C1 segment of cervical spinal cord (tissue), 14 donors: Measurements from ENCODE around the gene NFIA.
"Not testable (repeated sequence)": the region's sequence is repeated elsewhere in the genome, so short reads cannot be mapped to it uniquely, and the experiment has no call there.

Source experiments
- DNase-seq, 14 donors: peaks; one replicate each; lab custom pipeline; 2025; lab: John Stamatoyannopoulos, UW

NFIA gene

DNA sequence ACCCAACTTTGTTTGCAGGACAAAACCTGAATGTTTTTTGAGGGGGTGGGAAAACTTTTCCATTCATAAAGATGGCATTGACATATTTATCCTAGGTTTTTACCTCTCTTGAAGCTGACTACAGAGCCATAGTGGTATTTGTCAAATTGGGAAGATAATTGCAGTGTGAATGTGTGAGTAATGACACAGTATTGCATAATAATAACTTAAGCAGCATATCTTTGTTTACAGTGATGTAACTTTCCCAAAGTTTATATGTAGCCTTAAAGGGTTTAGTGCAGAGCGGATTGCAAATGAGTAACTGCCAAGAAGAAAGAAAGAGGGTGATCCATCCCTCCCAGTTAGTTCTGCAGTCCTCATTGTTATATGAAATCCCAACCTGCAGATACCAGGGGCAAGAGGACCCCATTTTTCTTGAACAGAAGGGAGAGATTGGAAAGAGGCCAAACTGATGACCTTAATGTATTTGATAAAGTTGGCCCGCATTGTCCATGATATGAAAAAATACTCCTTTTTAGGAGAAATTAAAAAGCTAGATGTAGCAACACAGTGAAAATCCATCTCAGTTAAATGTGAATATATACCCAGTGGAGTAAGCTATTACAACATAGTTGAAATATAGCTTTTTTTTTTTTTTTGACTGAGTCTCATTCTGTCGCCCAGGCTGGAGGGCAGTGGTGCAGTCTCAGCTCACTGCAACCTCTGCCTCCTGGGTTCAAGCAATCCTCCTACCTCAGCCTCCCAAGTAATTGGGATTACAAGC lies 23.7 kb upstream of the NFIA start:
- no peak for DNase-seq

DNA sequence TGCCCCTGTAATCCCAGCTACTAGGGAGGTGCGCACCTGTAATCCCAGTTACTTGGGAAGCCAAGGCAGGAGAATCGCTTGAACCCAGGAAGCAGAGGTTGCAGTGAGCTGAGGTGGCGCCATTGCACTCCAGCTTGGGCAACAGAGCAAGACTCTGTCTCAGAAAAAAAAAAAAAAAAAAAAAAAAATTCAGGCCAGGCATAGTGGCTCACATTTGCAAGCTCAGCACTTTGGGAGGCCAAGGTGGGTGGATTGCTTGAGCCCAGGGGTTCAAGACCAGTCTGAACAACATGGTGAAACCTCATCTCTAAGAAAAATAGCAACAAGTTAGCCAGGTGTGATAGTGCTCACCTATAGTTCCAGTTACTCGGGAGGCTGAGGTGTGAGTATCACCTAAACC lies 20.8 kb upstream of the NFIA start:
- DNase-seq, result not testable (repeated sequence)

DNA sequence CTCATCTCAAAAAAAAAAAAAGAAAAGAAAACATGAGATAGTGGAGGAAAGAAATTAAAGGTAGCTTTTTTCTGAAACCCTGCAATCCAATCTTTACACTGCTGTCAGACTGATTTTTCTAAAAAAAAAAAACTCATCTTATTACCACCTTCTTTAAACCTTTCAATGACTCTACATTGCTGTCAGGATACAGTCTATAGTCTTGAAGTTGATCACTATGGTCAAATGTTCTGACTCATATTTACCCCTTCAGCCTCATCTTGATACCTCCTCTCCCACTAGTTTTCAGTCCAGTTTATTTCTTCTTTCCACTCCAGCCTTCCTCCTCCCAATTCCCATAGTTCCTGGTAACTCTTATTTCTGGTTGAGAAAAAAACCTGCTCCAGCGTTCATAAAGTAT lies 17.7 kb upstream of the NFIA start:
- DNase-seq, result no peak

DNA sequence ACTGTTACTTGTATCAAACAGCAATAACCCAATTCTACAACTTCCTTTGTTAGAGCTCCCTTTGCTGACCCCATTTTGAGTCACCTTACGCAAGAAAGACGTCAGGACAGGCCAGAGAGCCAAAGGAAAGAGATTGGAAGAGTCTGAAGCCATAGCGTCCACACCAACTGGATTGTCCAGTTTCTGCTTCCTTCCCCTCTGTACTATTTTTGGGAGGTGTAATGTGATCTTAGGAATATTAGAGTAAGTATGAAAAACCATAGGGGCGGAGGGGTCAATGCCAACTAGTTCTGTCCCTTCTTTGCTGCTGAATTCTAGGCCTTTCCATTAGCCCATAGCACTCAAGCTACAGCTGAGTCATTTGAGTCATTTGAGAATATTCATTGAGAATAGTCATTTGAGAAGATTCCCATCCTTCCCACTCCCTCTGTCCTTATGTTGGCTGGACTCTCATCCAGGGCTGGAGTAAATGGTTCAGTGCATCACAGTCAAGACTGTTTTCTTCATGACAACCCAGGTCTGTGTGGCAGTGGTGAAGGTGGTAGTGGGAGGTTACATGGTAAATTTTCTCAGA lies 14.8 kb upstream of the NFIA start:
- DNase-seq, result no peak

DNA sequence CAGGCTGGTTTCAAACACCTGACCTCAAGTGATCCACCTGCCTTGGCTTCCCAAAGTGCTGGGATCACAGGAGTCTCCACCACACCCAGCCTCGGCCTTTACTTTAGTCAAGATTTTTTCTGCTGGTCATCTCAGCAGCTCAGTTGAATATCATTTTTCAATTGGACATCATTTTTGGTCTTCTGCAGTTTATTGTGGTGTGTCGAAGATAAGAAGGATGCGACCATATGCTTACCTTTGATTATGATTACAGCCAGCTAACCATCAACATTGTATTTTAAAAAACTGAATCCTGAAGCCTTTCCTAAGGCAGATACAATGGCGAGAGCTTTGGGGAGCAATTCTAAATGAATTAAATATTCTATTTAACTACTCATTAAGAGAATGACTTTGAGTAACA lies 12.3 kb upstream of the NFIA start:
- DNase-seq, result no peak

DNA sequence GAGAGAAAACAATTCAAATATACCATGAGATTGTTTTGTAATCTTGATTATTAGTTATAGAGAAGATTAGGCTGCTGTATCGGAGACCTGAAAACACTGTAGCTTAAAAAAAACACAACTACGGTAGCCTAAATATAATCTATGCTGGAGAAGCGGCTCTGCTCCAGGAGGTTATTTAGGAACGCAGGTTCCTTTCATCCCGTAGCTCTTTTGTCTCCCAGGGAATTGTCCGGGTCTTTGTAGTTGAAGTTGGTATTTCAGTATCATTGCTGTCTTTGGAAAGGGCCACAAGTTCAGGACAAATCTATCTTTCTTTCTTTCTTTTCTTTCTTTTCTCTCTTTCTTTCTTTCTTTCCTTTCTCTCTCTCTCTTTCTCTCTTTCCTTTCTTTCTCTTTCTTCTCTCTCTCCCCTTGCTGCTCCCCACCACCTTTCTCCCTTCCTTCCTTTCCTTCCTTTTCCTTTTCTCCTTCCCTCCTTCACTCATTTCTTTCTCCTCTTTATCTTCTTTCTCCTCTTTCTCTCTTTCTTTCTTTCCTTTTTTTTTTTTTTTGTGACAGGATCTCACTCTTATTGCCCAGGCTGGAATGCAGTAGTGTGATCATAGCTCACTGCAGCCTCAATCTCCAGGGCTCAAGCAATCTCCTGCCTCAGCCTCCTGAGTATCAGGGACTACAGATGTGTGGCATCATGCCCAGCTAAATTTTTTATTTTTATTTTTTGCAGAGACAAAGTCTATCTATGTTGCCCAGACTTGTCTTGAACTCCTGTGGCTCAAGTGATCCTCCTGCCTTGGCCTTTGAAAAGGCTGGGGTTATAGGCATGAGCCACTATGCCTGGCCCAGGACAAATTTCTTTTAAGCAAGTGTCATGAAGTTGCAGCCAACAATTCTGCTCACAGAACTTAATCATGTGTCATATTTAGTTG lies 10.9 kb upstream of the NFIA start:
- DNase-seq, result no peak

DNA sequence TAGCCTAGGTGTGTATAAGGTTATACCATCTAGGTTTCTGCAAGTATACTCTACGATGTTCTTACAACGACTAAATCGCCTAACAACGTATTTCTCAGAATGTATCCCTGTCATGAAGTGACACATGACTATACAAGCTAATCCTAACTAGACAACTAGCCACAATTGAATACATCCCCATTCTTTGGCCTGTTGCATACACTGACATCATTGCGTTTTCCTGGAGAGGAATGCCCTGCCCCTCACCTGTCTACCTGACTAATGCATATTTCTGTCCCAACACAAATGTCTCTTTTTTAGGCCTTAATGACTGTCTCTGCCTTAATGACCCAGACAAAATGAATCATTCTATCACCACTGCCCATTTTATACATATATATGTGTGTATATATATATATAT lies 8.5 kb upstream of the NFIA start:
- DNase-seq, result no peak

DNA sequence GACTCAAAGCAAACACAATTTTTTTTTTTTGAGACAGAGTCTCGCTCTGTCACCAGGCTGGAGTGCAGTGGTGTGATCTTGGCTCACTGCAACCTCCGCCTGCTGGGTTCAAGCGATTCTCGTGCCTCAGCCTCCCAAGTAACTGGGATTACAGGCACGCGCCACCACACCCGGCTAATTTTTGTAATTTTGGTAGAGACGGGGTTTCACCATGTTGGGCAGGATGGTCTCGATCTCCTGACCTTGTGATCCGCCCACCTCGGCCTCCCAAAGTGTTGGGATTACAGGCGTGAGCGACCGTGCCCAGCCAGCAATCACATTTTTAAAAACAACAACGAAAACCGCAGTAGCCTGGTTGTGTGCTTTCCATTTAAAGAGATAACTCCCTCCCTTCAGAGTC lies 6.5 kb upstream of the NFIA start:
- DNase-seq, result not testable (repeated sequence)

DNA sequence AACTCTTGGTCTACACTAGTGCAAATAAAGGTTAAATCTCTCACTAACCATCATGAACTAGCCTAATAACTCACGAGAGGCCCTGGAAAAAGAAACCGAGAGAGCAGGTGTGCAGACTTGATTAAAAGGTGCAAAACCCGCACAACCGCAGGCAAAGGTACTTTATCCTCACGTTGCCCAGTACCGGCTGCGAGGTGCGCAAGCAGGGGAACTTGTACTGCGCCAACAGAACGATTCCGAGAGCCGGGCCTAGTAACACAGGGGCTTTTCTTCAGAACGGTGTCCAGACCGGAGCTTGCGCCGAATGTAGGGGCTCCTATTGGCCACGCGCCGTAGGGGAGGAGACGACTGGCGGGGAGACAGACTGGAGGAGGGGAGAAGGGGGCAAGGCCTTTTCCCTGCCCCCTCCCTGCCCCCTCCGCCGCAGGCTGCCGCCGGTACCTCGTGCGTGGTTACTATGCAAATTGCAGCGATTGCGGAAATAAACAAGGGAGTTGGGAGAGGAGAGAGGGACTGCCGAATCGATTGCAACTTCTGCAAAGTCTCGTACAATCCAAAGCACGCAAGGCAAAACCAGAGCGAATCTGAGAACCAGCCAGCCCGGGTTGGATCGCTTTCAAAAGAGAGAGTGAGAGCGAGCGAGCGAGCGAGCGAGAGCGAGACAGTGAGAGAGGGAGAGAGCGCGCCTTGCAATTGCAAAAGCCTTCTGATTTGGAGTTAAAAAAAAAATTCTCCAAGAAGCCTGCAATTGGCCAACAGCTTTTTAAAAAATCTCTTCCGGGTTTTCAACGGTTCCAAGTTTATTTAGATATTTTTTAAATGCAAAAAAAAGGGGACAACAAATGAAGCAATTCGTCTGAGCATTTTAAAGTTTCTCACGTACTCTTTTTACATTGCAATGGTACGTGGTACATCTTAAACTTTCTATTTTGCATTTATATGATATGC lies 5.4 kb upstream of the NFIA start:
- DNase-seq, result peak; percentile 39 to 97 (median 83)

DNA sequence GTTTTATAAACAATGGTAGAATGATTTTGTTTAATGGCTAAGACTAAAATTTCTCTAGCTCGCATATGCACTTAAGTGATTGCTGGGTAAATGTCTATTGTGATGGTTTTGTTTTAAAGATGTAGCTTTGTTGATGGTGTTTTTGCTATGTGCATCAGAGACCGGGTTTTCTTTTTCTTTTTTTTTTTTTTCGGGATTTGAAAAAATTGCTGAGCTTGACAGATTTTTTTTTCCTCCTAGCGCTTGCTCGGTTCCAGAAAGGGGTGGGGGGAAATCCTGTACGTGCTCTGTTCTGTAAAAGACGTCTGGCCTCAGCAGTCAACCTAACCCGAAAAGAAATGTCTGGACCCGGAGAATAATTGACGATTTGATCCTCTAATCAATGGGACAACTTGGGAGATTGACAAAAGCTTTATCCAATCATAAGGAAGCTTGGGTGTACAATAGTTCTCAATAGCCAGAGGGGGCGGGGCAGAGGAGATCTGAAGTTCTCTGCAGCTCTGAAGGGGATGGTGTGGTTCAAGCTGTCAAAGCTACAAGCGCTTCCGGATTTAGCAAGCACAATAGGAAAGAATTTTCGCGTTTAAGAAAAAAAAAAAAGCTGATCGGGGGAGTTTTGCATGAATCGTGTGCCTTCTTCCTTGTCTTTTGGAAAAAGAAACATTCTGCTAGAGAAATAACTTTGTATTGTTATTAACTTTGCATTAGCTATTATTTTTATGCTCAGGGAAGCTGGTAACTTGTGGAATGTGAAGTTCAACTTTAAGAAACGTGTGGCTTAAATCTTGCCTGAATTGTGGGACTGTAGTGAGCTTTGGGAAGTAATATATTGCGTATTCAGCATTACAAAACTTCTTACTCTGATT lies 4.5 kb upstream of the NFIA start:
- DNase-seq, result peak in 12 of 14 donors; percentile 54 to 96 (median 74)

DNA sequence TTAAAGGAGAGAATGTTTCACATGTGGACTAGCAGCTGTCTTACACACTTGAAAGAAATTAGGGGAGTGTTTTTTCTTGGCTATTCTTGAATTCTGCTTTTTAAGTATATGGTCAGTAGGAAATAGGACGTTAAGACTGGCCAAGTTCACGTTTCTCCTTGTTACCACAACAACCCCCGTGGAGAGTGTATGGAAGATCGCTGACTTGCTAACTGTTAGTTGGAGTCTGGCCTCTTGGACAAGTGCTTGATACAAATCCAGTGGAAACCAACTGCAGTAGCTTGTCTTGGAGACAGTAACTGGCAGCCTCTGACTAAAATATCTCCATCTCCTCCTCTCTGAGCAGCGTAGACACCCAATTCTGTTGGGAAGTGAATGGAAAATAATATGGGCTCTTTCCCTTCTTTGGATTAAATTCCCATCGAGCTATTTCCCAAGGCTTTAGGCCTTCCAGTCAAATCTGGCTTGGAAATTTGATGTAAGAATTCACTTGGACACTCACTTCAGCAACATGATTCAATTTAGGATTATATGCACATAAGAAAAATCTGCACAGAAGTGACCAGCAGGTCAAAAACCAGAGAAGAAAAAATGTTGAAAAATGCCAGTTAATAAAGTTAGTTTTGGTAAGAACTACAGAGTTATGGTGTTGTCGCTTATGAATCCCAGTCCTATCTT lies 3.6 kb upstream of the NFIA start:
- DNase-seq, result peak in 6 of 14 donors; percentile 11 to 28 (median 18)

DNA sequence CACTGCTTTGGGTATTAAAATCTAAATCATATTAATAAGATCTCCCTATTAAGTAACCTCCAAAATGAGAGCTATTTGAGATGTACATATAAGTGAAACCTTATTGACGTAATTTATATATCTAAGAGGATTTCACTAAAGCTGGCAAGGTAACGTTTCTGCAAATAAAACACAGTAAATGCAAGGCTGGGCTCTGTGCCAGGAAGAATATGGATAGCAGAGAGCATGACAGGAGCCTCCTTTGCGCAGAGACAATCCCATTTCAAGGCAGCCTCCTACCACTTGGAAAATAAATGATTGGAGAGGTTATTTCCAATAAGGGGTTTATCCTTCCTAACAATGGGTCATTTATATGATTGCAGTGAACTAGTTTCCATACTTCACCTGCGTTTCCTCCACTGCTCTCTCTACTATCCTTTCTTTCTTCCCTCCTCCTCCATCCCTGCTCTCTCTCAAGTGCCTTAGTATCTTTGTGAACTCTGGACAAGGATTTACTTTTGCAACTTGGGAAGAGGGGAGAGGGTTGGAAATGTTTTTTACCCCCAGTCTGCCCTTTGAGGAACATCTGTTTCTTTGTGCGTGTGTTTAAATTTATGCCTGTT lies 3.0 kb upstream of the NFIA start:
- no peak for DNase-seq

DNA sequence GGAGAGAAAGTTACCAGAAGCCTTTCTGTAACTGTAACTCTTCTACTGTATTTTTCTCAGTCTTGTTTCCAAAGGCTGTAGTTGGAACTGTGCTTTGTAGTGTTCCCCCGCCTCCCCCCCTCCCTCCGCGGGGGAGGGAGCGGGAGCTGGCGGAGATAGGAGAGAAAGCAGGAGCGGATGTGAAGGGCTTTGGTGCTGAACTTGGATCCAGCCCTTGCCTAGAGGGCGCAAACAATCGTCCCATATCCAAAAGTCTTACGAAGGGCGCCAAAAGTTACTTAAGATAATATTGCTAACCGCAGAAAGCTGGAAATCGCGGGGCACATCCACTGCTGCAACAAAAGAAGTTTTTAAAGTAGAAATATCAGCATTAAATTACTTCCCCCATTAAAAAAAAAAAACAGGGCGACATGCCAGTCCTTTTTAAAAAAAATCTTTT lies 2.4 kb upstream of the NFIA start:
- peak in 11 of 14 donors; percentile 41 to 73 (median 60) for DNase-seq

DNA sequence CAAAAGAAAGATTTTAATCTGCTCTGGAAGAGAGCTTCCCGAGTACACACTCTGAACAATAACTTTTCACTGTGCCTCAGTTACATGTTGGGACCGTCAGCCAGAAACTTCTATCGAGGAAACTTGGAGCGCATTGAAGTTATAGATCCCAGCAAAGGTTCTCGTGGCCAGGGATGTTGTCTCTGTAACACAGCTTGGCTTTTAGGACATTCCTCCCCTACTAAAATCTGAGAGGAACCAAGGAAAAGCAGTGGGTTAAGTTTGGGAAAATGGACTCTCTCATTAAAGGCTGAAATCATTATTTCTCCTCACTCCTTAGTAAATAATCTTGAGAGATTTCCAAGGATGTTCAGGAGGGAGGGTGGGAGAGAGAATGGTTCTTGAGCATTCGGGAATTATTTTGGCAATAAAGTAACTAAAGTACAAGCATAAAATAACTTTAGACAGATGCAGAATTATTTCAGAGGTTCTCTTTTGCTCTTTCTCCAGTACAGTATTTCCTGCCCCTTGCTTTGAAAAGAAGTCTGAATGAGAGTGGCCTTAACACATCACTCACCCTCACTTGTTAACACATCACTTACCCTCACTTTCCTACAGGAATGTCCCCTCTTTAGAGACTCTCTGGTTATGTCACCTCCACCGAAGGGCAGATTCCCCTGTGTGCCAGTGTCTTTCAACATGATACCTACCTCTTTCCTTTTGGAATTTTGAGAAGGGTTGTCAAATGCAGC lies 1.8 kb upstream of the NFIA start:
- DNase-seq, result peak in 2 of 14 donors; percentile 13 to 54

DNA sequence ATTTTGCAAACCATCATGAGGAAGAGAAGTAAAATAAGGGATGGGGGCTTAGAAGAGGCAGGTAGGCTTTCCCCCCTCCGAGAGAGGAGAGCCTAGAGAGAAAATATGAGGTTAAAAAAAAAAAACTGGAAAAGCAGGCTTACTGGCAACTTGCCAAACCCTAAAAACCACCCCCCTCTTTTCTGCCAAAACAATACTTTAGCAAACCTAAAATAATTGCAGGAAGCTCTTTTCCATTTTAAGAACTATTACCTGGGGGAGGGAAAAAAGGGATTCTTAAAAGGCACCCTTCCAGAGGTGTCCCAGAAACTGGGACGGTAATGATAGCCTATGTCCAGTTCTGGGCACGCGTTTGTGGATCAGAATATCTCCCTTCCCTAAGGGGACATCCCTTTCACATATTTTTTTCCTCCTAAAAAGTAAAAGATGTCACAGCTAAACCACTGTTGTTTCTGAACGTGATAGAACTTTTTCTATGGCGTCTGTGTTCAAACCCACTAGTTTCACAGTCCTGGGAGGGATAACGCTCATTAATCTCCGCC lies 1.1 kb upstream of the NFIA start:
- no peak for DNase-seq

DNA sequence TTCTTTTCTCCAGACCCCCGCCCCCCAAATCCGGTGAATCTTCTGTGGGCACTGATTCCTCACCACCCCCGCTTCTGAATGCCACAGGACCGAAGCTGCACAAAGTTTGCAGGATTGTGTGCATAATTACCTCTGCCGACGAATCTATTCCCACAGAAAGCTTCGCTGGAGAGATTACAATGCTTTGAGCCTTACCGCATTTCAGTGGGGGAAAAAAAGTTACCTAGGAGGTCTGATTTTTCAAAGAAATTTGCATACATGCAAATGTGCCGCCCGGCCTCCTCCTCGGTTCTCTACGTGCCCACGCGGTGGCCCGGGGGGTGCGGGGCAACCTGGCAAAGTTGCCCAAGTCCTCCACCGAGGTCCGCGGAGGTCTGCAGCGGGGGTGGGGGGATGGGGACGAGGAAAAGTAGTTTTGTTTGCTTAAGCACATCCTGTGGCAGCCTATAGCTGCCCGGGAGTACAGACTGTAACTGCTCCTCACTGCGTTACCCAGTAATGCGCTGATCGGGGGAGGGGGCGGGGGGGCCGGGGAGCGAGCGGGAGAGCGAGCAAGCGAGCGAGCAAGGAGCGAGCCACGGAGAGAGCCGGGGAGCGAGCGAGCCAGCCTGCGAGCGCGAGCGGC lies 563 bp upstream of the NFIA start:
- DNase-seq, result peak in 11 of 14 donors; percentile 30 to 84 (median 68)

DNA sequence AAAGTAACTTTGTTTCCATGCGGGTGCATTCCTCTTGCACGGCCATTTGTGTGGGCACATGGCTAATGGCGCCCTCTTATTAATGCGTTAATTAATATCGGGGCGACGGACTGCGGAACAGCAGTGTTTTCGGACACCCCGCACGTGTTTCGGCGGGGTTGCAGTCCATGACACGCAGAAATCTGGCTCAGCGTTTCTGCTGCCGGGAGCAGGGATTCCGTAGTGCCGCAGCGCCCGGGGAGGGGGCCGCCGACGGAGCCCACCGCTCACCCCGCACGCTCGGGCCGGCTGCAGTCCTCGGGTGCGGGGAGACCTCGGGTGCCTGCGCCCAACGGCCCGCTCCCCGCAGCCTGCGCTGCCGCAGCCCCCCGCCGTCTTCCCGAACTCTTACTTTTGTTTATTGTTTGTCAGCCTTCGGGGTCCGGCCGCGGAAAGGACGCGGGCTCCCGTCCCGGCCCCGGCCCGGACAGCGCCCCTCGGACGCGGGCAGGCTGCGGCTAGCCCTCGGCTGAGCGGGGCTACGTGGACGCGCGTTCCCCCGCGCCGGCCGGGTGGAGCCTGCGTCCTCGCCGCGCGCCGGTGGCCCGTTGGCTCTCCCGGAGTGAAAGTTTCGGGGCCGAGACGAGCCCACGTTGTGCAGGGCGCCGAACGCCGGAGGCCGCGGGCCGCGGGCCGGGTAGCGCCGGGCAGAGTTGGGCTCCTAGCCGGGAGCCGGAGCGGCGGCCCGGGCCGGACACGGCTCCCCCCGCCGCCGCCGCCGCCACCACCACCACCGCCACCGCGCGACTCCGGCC lies 849 bp downstream of the NFIA start:
- peak in 10 of 14 donors; percentile 28 to 83 (median 52) for DNase-seq
